ENCODE measurements around the gene PLK1.
"Not testable (repeated sequence)": the region's sequence is repeated elsewhere in the genome, so short reads cannot be mapped to it uniquely, and the experiment has no call there.

The PLK1 gene

DNA sequence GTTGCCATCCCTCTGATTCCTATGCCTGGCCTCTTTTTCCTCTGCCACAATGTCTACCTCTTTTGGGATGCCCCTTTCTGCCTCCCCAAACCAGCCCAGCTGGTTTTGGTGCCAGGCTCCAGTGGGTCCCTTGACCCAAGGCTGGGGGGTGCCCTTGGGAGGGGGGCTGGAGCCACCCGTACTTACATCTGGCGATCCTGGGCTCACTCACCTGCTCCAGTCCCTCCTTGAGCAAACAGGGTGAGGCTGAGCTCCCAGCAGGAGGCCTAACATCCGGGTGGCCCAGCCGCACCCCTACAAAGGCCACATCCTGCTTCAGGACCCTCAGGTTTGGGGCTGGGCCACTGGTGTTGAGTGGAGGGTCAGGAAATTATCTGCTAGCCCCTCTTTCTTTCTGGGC is 33.1 kb downstream of the PLK1 start:
- DNase-seq (ENCODE audit: low spot score), result no peak
- TF ChIP-seq, protein P1, sequence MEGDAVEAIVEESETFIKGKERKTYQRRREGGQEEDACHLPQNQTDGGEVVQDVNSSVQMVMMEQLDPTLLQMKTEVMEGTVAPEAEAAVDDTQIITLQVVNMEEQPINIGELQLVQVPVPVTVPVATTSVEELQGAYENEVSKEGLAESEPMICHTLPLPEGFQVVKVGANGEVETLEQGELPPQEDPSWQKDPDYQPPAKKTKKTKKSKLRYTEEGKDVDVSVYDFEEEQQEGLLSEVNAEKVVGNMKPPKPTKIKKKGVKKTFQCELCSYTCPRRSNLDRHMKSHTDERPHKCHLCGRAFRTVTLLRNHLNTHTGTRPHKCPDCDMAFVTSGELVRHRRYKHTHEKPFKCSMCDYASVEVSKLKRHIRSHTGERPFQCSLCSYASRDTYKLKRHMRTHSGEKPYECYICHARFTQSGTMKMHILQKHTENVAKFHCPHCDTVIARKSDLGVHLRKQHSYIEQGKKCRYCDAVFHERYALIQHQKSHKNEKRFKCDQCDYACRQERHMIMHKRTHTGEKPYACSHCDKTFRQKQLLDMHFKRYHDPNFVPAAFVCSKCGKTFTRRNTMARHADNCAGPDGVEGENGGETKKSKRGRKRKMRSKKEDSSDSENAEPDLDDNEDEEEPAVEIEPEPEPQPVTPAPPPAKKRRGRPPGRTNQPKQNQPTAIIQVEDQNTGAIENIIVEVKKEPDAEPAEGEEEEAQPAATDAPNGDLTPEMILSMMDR (IDR thresholded peaks at IDR 0.05; ENCODE audit: extremely low read depth, missing control alignments), result no peak

DNA sequence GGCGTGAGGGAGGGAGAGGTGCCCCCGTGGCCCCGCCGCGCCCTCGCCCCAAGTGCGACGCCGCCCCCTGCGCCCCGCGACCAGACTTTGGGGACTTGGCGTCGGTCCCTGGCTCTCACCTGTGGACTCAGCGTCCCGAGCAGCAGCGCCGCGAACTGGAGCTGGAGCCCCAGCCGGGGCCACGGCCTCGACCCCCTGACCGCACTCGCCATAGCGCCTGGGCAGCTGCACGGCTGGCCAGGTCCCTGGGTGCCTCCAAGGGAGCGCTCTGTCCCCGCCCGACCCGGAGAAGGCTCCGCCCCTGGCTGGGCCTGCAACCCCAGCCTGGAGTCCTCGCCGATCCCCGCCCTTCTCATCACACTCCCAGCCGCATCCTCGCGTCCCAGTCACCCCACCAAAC is 34.3 kb downstream of the PLK1 start, which contains the start of gene ERN2:
Gene ERN2, minus strand, starts transcription at position 247 of the 400 bp plus-strand sequence. Its CDS starts 35 bp downstream, at position 212.
- no peak for DNase-seq (ENCODE audit: low spot score)
- TF ChIP-seq, protein P1 (IDR thresholded peaks at IDR 0.05; ENCODE audit: extremely low read depth, missing control alignments), result no peak

DNA sequence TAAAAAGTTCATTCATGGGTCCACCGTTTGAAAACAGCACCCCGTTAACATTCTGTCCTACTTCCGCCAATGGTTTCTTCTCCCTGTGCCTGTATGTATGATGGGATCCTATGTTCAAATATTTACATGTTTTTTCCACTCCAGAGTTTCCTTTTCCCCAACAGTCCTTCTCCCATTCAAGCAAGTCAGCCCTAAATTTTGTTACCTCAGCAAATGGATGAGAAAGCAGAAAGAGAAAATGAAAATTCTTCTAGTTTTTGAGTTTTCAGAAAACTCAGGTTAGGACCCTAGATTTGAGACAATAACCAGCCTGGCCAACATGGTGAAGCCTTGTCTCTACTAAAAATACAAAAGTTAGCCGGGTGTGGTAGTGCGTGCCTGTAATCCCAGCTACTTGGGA is 37.8 kb downstream of the PLK1 start:
- no peak for DNase-seq (ENCODE audit: low spot score)
- TF ChIP-seq, protein P1 (IDR thresholded peaks at IDR 0.05; ENCODE audit: extremely low read depth, missing control alignments), result no peak

DNA sequence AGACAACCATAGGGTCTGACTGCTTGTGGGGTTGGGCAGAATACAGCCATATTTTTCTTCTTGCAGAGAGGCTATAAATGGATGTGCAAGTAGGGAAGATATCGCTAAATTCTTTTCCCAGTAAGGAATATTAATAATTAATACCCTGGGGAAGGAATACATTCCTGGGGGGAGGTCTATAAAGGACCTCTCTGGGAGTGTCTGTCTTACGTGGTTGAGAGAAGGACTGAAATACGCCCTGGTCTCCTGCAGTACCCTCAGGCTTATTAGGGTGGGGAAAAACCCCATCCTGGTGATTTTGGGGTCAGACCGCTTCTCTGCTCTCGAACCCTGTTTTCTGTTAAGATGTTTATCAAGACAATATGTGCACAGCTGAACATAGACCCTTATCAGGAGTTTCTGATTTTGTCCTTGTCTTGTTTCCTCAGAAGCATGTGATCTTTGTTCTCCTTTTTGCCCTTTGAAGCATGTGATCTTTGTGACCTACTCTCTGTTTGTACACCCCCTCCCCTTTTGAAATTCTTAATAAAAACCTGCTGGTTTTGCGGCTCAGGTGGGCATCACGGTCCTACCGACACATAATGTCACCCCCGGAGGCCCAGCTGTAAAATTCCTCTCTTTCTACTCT is 44.0 kb downstream of the PLK1 start:
- DNase-seq (ENCODE audit: low spot score), result not testable (repeated sequence)

DNA sequence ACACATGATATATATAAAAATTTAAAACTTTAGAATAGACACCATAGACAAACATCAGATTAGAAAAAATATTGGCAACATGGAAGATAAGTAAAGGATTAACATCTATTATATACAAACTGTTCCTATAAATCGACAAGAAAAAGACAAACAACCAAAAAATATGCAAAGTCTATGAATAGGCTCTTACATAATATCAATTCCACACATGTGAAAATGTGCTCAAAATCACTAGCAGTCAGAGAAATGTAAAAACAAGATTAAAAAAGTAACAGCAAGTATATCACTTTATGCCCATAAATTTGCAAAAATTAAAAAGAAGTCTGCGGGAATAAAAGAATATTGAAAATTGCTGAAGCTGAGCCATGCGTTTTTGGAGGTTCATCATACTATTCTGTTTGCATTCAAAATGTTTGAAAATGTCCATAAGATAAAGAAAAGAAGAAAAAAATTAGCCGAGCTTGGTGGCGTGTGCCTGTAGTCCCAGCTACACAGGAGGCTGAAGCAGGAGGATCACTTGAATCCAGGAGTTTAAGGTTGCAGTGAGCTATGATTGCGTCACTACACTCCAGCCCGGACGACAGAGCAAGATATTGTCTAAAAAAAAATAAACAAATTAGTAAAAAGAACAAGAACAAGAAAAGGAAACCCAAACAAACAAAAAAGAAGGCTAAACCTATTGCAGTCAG is 45.6 kb downstream of the PLK1 start:
- TF ChIP-seq, protein P1 (IDR thresholded peaks at IDR 0.05; ENCODE audit: extremely low read depth, missing control alignments), result no peak
- DNase-seq (ENCODE audit: low spot score), result no peak

DNA sequence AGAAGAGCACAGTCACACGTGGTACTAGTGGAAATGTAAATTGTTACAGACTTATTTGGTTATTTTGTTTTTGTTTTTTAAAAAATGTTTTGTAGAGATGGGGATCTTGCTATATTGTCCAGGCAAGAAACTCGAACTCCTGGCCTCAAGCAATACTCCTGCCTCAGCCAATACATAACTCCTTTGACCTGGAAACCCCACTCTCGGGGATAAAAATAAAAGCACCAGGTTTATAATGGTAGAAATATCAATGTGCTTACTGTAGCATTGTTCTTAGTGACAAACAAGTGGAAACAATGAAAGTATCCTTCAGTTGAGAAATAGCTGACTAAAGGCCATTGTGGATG is 46.1 kb downstream of the PLK1 start:
- TF ChIP-seq, protein P1 (IDR thresholded peaks at IDR 0.05; ENCODE audit: extremely low read depth, missing control alignments), result no peak
- no peak for DNase-seq (ENCODE audit: low spot score)

DNA sequence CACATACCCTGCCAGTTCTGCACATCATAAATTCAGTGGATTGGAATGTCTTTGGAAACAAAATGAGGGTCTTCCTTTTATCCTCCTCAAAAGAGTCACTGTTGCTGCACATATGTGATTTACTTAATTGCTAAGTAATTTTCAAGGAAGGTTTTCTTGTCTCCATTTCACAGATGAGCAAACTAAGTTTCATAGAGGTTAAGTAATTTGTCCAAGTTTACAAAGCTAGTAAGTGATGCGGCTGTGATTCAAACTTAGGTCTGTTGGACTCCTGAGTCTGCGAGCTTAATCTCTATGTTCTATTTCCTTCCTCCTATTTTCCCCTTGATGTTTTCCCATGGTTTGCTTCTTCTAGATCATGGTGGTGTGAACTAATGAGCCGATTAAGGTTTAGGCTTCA is 48.0 kb downstream of the PLK1 start:
- TF ChIP-seq, protein P1 (IDR thresholded peaks at IDR 0.05; ENCODE audit: extremely low read depth, missing control alignments), result no peak
- DNase-seq (ENCODE audit: low spot score), result no peak

DNA sequence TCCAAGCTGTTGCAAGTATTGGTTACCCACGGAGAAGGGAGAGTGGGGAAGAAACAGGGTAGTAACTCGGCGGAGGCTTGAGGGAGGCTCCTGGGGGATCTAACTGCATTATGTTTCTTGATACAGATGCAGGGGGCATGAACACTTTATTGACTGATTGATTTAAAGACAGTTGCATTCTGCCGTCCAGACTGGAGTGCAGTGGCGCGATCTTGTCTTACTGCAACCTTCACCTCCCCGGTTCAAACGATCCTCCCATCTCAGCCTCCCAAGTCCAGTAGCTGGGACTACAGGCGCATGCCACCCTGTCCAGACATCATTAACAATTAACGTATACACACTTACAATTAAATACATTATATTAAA is 49.4 kb downstream of the PLK1 start:
- TF ChIP-seq, protein P1 (IDR thresholded peaks at IDR 0.05; ENCODE audit: extremely low read depth, missing control alignments), result no peak
- no peak for DNase-seq (ENCODE audit: low spot score)

Data from GM20000 (cell line).